HepG2 (cell line): ENCODE measurements around the gene COLQ. TPM values are rescaled to one million over a fixed set of nuclear protein-coding genes. Genes with fewer than 3 reads are reported as not detected.

Experiments
- ATAC-seq: fragments of 200-7000 bp; cut with Tn5 transposase; 3 replicates; pipeline ENCODE4 v1.9.1; 2020; ENCODE audit warnings: mild to moderate bottlenecking, moderate library complexity
- BruUV-seq: library from RNA; stranded (reverse); fragments of 400-500 nt; replicated peaks from 2 replicates; lab custom pipeline; 2021; lab: Mats Ljungman, UMichigan
- CTCF ChIA-PET: fragments of 300-600 bp; formaldehyde crosslinking; extraction: SDS; loops from one replicate; lab custom pipeline; 2021; ENCODE audit warnings: low total read pairs, inconsistent platforms, low intra/inter-chr PET ratio; lab: Yijun Ruan, JAX
- POLR2A ChIA-PET: fragments of 350-600 bp; sonication (Branson Sonifier 250); formaldehyde crosslinking; loops from one replicate; lab custom pipeline; 2020; ENCODE audit warnings: antibody characterized with exemption, inconsistent platforms; lab: Yijun Ruan, JAX
- DNase-seq: peaks from one replicate; pipeline ENCODE4 v3.0.0-alpha.2; 2015; ENCODE audit warnings: low spot score
- FAIRE-seq: peaks from 3 replicates; lab custom pipeline; 2011; peaks lifted over from hg19 to GRCh38; lab: Jason Lieb, UNC
- H2AFZ ChIP-seq: one replicate; pipeline ENCODE4 v1.6.1; 2011; ENCODE audit warnings: low read length, inconsistent platforms
- H3K27ac ChIP-seq: fragments of 300-600 bp; 3 replicates; pipeline ENCODE4 v1.8.0; 2011; ENCODE audit warnings: mixed run types, mild to moderate bottlenecking, mixed read lengths, low read length, inconsistent platforms; ENCODE audit not compliant: insufficient read depth; ENCODE audit errors: extremely low read length
- H3K27me3 ChIP-seq, 2 experiments: fragments of 200-600 bp in 1 of 2; 2 replicates in 1 of 2; 3 replicates in 1 of 2; pipeline versions ENCODE4 v1.6.0 to v1.8.0; 2011; ENCODE audit warnings: low read length in 2 of 2, mild to moderate bottlenecking in 2 of 2, moderate library complexity in 2 of 2, inconsistent platforms in 1 of 2; ENCODE audit not compliant: insufficient read depth in 2 of 2, control insufficient read depth in 1 of 2
- H3K36me3 ChIP-seq, 2 experiments: fragments of 200-600 bp in 1 of 2; replicated peaks in 1 of 2; 2 replicates in 1 of 2; 3 replicates in 1 of 2; pipeline versions ENCODE4 v1.5.1 to v1.8.0; 2011; ENCODE audit warnings: low read length in 2 of 2, inconsistent platforms in 1 of 2; ENCODE audit not compliant: insufficient read depth in 2 of 2, control insufficient read depth in 1 of 2
- H3K4me1 ChIP-seq: 2 replicates; pipeline ENCODE4 v1.5.1; 2012; ENCODE audit warnings: low read length, inconsistent platforms; ENCODE audit not compliant: insufficient read depth
- H3K4me2 ChIP-seq: 2 replicates; pipeline ENCODE4 v1.6.0; 2011; ENCODE audit warnings: low read depth, low read length, inconsistent platforms
- H3K4me3 ChIP-seq, 3 experiments: fragments of 200-600 bp in 1 of 3; sonication (generic), shearing (Covaris generic) in 1 of 3; replicated peaks in 1 of 3; 2 replicates each; pipeline ENCODE4 v1.5.1; 2011 to 2016; ENCODE audit warnings: low read length in 3 of 3, inconsistent platforms in 2 of 3, low read depth in 2 of 3, mild to moderate bottlenecking in 2 of 3, control low read depth in 1 of 3, mixed read lengths in 1 of 3; ENCODE audit not compliant: insufficient read depth in 1 of 3
- H3K79me2 ChIP-seq: one replicate; pipeline ENCODE4 v1.6.1; 2011; ENCODE audit warnings: low read length, inconsistent platforms; ENCODE audit not compliant: insufficient read depth
- H3K9ac ChIP-seq: 2 replicates; pipeline ENCODE4 v1.6.0; 2011; ENCODE audit warnings: mild to moderate bottlenecking, low read depth, low read length, inconsistent platforms; ENCODE audit not compliant: insufficient read depth
- H3K9me3 ChIP-seq: 2 replicates; pipeline ENCODE4 v1.5.1; 2012; ENCODE audit warnings: mild to moderate bottlenecking, low read length
- H4K20me1 ChIP-seq: 2 replicates; pipeline ENCODE4 v1.6.0; 2011; ENCODE audit warnings: inconsistent platforms, mild to moderate bottlenecking, low read length, moderate library complexity; ENCODE audit not compliant: insufficient read depth
- AGO1 ChIP-seq: fragments of 200-400 bp; formaldehyde crosslinking; IDR thresholded peaks from 2 replicates; pipeline ENCODE4 v1.6.1; 2017; ENCODE audit warnings: mild to moderate bottlenecking, low read depth, low read length, moderate library complexity; ENCODE audit not compliant: poor library complexity, severe bottlenecking
- ATRX ChIP-seq: sonication (generic); formaldehyde crosslinking; IDR thresholded peaks from 2 replicates; pipeline ENCODE4 v1.4.0; 2020; ENCODE audit warnings: missing genetic modification reagents, borderline replicate concordance
- CCAR2 ChIP-seq: fragments of 200-400 bp; formaldehyde crosslinking; optimal IDR thresholded peaks from 2 replicates; pipeline ENCODE3; 2018; ENCODE audit warnings: low read depth, mild to moderate bottlenecking, low read length, moderate library complexity
- FOXK1 ChIP-seq: sonication (generic); formaldehyde crosslinking; IDR thresholded peaks from 2 replicates; pipeline ENCODE4 v1.4.0; 2020; ENCODE audit warnings: low read depth, missing genetic modification reagents, borderline replicate concordance
- HNF4G ChIP-seq, 2 experiments: sonication (generic) in 1 of 2; formaldehyde crosslinking in 1 of 2; IDR thresholded peaks; 2 replicates each; pipeline versions ENCODE4 v1.4.0 to v1.6.1; 2011 to 2020; ENCODE audit warnings: borderline replicate concordance in 2 of 2, low read depth in 2 of 2, mild to moderate bottlenecking in 2 of 2, low read length in 1 of 2, missing genetic modification reagents in 1 of 2, moderate library complexity in 1 of 2
- KAT7 ChIP-seq: IDR thresholded peaks from 2 replicates; pipeline ENCODE4 v1.6.1; 2018; ENCODE audit warnings: borderline replicate concordance, missing compliant biosample characterization
- RFXAP ChIP-seq: sonication (generic); formaldehyde crosslinking; IDR thresholded peaks from 2 replicates; pipeline ENCODE4 v1.4.0; 2020; ENCODE audit warnings: missing genetic modification reagents, borderline replicate concordance
- ZNF121 ChIP-seq: sonication (generic); formaldehyde crosslinking; IDR thresholded peaks from 2 replicates; pipeline ENCODE4 v1.5.0; 2020; ENCODE audit warnings: mild to moderate bottlenecking, missing genetic modification reagents
- ZNF274 ChIP-seq: sonication (generic); formaldehyde crosslinking; IDR thresholded peaks from 2 replicates; pipeline ENCODE4 v1.5.1; 2020; ENCODE audit warnings: mild to moderate bottlenecking, missing genetic modification reagents
- ZNF460 ChIP-seq: sonication (generic); formaldehyde crosslinking; IDR thresholded peaks from 2 replicates; pipeline ENCODE4 v1.5.1; 2020; ENCODE audit warnings: missing genetic modification reagents, mild to moderate bottlenecking, borderline replicate concordance
- ZNF703 ChIP-seq: sonication (generic); formaldehyde crosslinking; IDR thresholded peaks from 2 replicates; pipeline ENCODE4 v1.5.1; 2020; ENCODE audit warnings: missing genetic modification reagents, mild to moderate bottlenecking, moderate library complexity, borderline replicate concordance
- WGBS: methylation state at CpG from one replicate; pipeline ENCODE4 v1.1.6; 2017; ENCODE audit warnings: low lambda C conversion rate; 5-methylcytosine and 5-hydroxymethylcytosine counted together
- in situ Hi-C: cut with HindIII; loops from 2 replicates; pipeline ENCODE4 v1.10.0; 2017; ENCODE audit warnings: low pct_unique_long_range_greater_than_20kb; ENCODE audit not compliant: extremely low pct_ligation_motif_present
- intact Hi-C: fragments of 100-400 bp; cut with micrococcal nuclease; formaldehyde crosslinking; loops from one replicate; pipeline ENCODE4 v1.10.0; 2022; ENCODE audit not compliant: unreplicated experiment
- polyA plus RNA-seq, 8 experiments: library from polyadenylated mRNA; depleted of rRNA in 3 of 8; stranded (reverse) in 7 of 8; unstranded in 1 of 8; fragments of >200 nt; fragmentation: Illumina TruSeq in 4 of 8; extraction: Trizol in 4 of 8; gene quantifications; 2 replicates each; pipeline versions ENCODE4 v1.2.1 to v1.2.3, GENCODE V29; 2011 to 2016; ENCODE audit warnings: low read depth in 4 of 8, missing spikeins in 1 of 8, mixed read lengths in 1 of 8; ENCODE audit not compliant: insufficient read depth in 1 of 8
- total RNA-seq, 5 experiments: library from RNA; depleted of rRNA; stranded (reverse); fragments of >200 nt; fragmentation: Illumina TruSeq; extraction: Trizol; gene quantifications; 2 replicates each; pipeline ENCODE4 v1.2.3, GENCODE V29; 2016; ENCODE audit warnings: low read depth in 1 of 5
- TF ChIP-seq, protein P1 (sequence below): sonication (generic); formaldehyde crosslinking; conservative IDR thresholded peaks from 2 replicates; pipeline ENCODE4 v1.8.1; 2023; ENCODE audit warnings: missing genetic modification reagents
- TF ChIP-seq, protein P2 (sequence below): sonication (generic); formaldehyde crosslinking; IDR thresholded peaks from 2 replicates; pipeline ENCODE4 v1.9.0; 2021; ENCODE audit warnings: missing genetic modification reagents, borderline replicate concordance
- TF ChIP-seq, protein P3 (sequence below): sonication (generic); formaldehyde crosslinking; IDR thresholded peaks from 2 replicates; pipeline ENCODE4 v1.9.0; 2022; ENCODE audit warnings: low read depth, missing genetic modification reagents
- TF ChIP-seq, protein P4 (sequence below): sonication (generic); formaldehyde crosslinking; IDR thresholded peaks from 2 replicates; pipeline ENCODE4 v1.4.0; 2020; ENCODE audit warnings: missing genetic modification reagents, borderline replicate concordance

Gene COLQ
- total and polyA plus RNA-seq, 2 of the 13 experiments (the other 11 are each of a cell fraction or from before 2014, with no cell fraction given), result 0.31 to 0.46 TPM

DNA sequence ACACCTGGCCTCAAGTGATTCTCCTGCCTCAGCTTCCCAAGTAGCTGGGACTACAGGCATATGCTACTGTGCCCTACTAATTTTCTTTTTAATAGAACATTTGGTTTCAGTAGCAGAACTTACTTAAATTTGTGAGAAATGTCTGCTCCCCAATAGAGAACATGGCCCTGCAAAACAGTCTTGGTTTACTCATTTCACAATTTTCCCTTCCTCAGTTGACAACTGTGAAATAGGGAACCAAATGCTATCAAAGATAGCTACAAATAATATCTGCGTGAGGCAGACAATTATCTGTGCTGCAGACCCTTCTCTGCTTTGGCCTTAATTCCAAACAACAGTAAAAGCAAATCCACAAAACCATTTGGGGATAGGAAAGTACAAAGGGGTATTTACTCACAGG, 116.7 kb downstream of the COLQ start:
- Histone ChIP-seq H3K27ac (no peak overlapping the region), H2AFZ (no peak overlapping the region), H3K9me3 (no peaks in the 10 kb centered on the region), H3K9ac (no peak overlapping the region), H3K4me3 (no peak overlapping the region), H3K27me3 (no peaks in the 10 kb centered on the region), H3K4me1 (no peaks in the 10 kb centered on the region), H4K20me1 (no peaks in the 10 kb centered on the region), H3K79me2 (no peaks in the 10 kb centered on the region), H3K4me2 (no peak overlapping the region), H3K36me3 (0 out of 5 replicates have a peak, but pooled peaks cover 0 to 1% of the 10 kb centered on the region in 2 experiments)
- ChIA-PET CTCF (interaction anchor here (1.1 to 1.5 kb wide), 3 partner anchors 136 to 296 kb away, joined by 3 to 7 read pairs (median 5); no protein-coding TSS in a partner anchor), POLR2A (no interaction called here)
- in situ Hi-C loops (loop anchor here (10.0 kb wide), 2 partner anchors 200 to 300 kb away; partner anchors contain the start of gene CAPN7), intact Hi-C loops (loop anchor here (1.0 to 10.0 kb wide), 3 partner anchors 136 to 297 kb away; partner anchors contain the start of gene CAPN7)
- no TSS peak for BruUV-seq
- 94% methylated on average over 1 of the region's 1 CpG for WGBS
- no peak for ATAC-seq
- DNase-seq, result no peak
- FAIRE-seq, result no peak
- no peak for TF ChIP-seq ZNF460 (CRISPR knock-in tag)
- TF ChIP-seq, protein P1, sequence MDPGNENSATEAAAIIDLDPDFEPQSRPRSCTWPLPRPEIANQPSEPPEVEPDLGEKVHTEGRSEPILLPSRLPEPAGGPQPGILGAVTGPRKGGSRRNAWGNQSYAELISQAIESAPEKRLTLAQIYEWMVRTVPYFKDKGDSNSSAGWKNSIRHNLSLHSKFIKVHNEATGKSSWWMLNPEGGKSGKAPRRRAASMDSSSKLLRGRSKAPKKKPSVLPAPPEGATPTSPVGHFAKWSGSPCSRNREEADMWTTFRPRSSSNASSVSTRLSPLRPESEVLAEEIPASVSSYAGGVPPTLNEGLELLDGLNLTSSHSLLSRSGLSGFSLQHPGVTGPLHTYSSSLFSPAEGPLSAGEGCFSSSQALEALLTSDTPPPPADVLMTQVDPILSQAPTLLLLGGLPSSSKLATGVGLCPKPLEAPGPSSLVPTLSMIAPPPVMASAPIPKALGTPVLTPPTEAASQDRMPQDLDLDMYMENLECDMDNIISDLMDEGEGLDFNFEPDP, result no peak
- no peak for TF ChIP-seq CCAR2
- no peak for TF ChIP-seq AGO1
- TF ChIP-seq, protein P2, sequence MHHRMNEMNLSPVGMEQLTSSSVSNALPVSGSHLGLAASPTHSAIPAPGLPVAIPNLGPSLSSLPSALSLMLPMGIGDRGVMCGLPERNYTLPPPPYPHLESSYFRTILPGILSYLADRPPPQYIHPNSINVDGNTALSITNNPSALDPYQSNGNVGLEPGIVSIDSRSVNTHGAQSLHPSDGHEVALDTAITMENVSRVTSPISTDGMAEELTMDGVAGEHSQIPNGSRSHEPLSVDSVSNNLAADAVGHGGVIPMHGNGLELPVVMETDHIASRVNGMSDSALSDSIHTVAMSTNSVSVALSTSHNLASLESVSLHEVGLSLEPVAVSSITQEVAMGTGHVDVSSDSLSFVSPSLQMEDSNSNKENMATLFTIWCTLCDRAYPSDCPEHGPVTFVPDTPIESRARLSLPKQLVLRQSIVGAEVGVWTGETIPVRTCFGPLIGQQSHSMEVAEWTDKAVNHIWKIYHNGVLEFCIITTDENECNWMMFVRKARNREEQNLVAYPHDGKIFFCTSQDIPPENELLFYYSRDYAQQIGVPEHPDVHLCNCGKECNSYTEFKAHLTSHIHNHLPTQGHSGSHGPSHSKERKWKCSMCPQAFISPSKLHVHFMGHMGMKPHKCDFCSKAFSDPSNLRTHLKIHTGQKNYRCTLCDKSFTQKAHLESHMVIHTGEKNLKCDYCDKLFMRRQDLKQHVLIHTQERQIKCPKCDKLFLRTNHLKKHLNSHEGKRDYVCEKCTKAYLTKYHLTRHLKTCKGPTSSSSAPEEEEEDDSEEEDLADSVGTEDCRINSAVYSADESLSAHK (CRISPR knock-in tag), result no peak
- no peak for TF ChIP-seq ZNF703 (CRISPR knock-in tag)
- TF ChIP-seq, protein P3, sequence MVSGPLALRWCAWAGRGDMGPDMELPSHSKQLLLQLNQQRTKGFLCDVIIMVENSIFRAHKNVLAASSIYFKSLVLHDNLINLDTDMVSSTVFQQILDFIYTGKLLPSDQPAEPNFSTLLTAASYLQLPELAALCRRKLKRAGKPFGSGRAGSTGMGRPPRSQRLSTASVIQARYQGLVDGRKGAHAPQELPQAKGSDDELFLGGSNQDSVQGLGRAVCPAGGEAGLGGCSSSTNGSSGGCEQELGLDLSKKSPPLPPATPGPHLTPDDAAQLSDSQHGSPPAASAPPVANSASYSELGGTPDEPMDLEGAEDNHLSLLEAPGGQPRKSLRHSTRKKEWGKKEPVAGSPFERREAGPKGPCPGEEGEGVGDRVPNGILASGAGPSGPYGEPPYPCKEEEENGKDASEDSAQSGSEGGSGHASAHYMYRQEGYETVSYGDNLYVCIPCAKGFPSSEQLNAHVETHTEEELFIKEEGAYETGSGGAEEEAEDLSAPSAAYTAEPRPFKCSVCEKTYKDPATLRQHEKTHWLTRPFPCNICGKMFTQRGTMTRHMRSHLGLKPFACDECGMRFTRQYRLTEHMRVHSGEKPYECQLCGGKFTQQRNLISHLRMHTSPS, result no peak
- TF ChIP-seq ZNF121 (CRISPR knock-in tag), result no peak
- no peak for TF ChIP-seq HNF4G (IDR thresholded peaks at IDR 0.05; ENCODE audit: borderline replicate concordance, low read depth, low read length)
- no peak for TF ChIP-seq HNF4G (CRISPR knock-in tag; IDR thresholded peaks at IDR 0.05; ENCODE audit: borderline replicate concordance, low read depth)
- TF ChIP-seq ZNF274 (CRISPR knock-in tag), result no peak
- TF ChIP-seq KAT7 (CRISPR knock-in tag), result no peak
- TF ChIP-seq, protein P4, sequence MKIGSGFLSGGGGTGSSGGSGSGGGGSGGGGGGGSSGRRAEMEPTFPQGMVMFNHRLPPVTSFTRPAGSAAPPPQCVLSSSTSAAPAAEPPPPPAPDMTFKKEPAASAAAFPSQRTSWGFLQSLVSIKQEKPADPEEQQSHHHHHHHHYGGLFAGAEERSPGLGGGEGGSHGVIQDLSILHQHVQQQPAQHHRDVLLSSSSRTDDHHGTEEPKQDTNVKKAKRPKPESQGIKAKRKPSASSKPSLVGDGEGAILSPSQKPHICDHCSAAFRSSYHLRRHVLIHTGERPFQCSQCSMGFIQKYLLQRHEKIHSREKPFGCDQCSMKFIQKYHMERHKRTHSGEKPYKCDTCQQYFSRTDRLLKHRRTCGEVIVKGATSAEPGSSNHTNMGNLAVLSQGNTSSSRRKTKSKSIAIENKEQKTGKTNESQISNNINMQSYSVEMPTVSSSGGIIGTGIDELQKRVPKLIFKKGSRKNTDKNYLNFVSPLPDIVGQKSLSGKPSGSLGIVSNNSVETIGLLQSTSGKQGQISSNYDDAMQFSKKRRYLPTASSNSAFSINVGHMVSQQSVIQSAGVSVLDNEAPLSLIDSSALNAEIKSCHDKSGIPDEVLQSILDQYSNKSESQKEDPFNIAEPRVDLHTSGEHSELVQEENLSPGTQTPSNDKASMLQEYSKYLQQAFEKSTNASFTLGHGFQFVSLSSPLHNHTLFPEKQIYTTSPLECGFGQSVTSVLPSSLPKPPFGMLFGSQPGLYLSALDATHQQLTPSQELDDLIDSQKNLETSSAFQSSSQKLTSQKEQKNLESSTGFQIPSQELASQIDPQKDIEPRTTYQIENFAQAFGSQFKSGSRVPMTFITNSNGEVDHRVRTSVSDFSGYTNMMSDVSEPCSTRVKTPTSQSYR (CRISPR knock-in tag), result no peak
- no peak for TF ChIP-seq ATRX (CRISPR knock-in tag)
- no peak for TF ChIP-seq RFXAP (CRISPR knock-in tag)
- no peak for TF ChIP-seq FOXK1 (CRISPR knock-in tag)
